IMR-90 (cell line): ENCODE data around the gene RPN2. TPM values are rescaled to one million over a fixed set of nuclear protein-coding genes. Genes with fewer than 3 reads are reported as not detected.

ENCODE experiments used
- ATAC-seq: fragments of 200-7000 bp; cut with Tn5 transposase; 2 replicates; pipeline ENCODE4 v1.9.1; 2020; ENCODE audit warnings: low read depth, mild to moderate bottlenecking, moderate library complexity
- BruUV-seq: library from RNA; stranded (reverse); fragments of 400-500 nt; replicated peaks from 2 replicates; lab custom pipeline; 2021; lab: Mats Ljungman, UMichigan
- CTCF ChIA-PET: fragments of 300-600 bp; formaldehyde crosslinking; extraction: SDS; loops from one replicate; lab custom pipeline; 2021; ENCODE audit warnings: antibody characterized with exemption; lab: Yijun Ruan, JAX
- POLR2A ChIA-PET: fragments of 300-600 bp; sonication (Branson Sonifier 250); formaldehyde crosslinking; loops from one replicate; lab custom pipeline; 2022; ENCODE audit warnings: antibody characterized with exemption; ENCODE audit not compliant: unreplicated experiment; lab: Charles Lee
- DNase-seq: peaks from one replicate; pipeline ENCODE4 v3.0.0; 2013
- H2AFZ ChIP-seq: replicated peaks from 2 replicates; pipeline ENCODE3; 2013; ENCODE audit warnings: low read length, mild to moderate bottlenecking; ENCODE audit not compliant: poor library complexity
- H2AK5ac ChIP-seq: 2 replicates; pipeline ENCODE4 v1.6.1; 2013; ENCODE audit warnings: low read depth, low read length, inconsistent platforms
- H2AK9ac ChIP-seq: replicated peaks from 2 replicates; pipeline ENCODE3; 2013; ENCODE audit warnings: mild to moderate bottlenecking, low read depth, low read length, moderate library complexity; ENCODE audit not compliant: poor library complexity
- H2BK120ac ChIP-seq: 2 replicates; pipeline ENCODE4 v1.6.1; 2013; ENCODE audit warnings: low read depth, low read length, inconsistent platforms
- H2BK15ac ChIP-seq: 3 replicates; pipeline ENCODE4 v1.6.1; 2013; ENCODE audit warnings: low read depth, low read length, inconsistent platforms
- H2BK20ac ChIP-seq: 2 replicates; pipeline ENCODE4 v1.6.1; 2013; ENCODE audit warnings: low read depth, mild to moderate bottlenecking, inconsistent platforms, low read length, moderate library complexity
- H2BK5ac ChIP-seq: 2 replicates; pipeline ENCODE4 v1.6.1; 2013; ENCODE audit warnings: mild to moderate bottlenecking, low read depth, low read length, inconsistent platforms; ENCODE audit not compliant: poor library complexity, severe bottlenecking
- H3K14ac ChIP-seq: replicated peaks from 2 replicates; pipeline ENCODE4 v1.6.1; 2013; ENCODE audit warnings: low read depth, low read length, inconsistent platforms
- H3K18ac ChIP-seq: 2 replicates; pipeline ENCODE4 v1.6.1; 2013; ENCODE audit warnings: low read depth, low read length, control low read depth
- H3K23ac ChIP-seq: 2 replicates; pipeline ENCODE4 v1.6.1; 2013; ENCODE audit warnings: low read depth, low read length, inconsistent platforms
- H3K27ac ChIP-seq: 2 replicates; pipeline ENCODE4 v1.5.1; 2013; ENCODE audit warnings: mild to moderate bottlenecking, control low read depth, low read length; ENCODE audit not compliant: insufficient read depth
- H3K27me3 ChIP-seq: 2 replicates; pipeline ENCODE4 v1.6.1; 2013; ENCODE audit warnings: low read length; ENCODE audit not compliant: control insufficient read depth, insufficient read depth
- H3K36me3 ChIP-seq: 2 replicates; pipeline ENCODE4 v1.6.1; 2013; ENCODE audit warnings: low read length, mixed read lengths; ENCODE audit not compliant: control insufficient read depth, insufficient read depth
- H3K4ac ChIP-seq: 2 replicates; pipeline ENCODE4 v1.6.1; 2013; ENCODE audit warnings: low read depth, low read length, inconsistent platforms
- H3K4me1 ChIP-seq: 2 replicates; pipeline ENCODE4 v1.6.1; 2013; ENCODE audit warnings: low read length, mixed read lengths; ENCODE audit not compliant: control insufficient read depth, insufficient read depth
- H3K4me2 ChIP-seq: 2 replicates; pipeline ENCODE4 v1.6.1; 2013; ENCODE audit warnings: low read depth, mild to moderate bottlenecking, control low read depth, low read length, moderate library complexity
- H3K4me3 ChIP-seq: 2 replicates; pipeline ENCODE4 v1.5.1; 2013; ENCODE audit warnings: low read depth, mild to moderate bottlenecking, control low read depth, low read length, moderate library complexity; ENCODE audit not compliant: insufficient read depth
- H3K56ac ChIP-seq: 2 replicates; pipeline ENCODE4 v1.6.1; 2013; ENCODE audit warnings: low read length, inconsistent platforms; ENCODE audit not compliant: insufficient read depth; ENCODE audit errors: extremely low read depth
- H3K79me1 ChIP-seq, 2 experiments: 2 replicates each; pipeline ENCODE4 v1.6.1; 2013; ENCODE audit warnings: low read length in 2 of 2, inconsistent platforms in 1 of 2, low read depth in 1 of 2
- H3K9ac ChIP-seq: 2 replicates; pipeline ENCODE4 v1.6.1; 2013; ENCODE audit warnings: low read depth, low read length, control low read depth
- H3K9me1 ChIP-seq: 2 replicates; pipeline ENCODE4 v1.6.1; 2013; ENCODE audit warnings: low read length, inconsistent platforms; ENCODE audit not compliant: insufficient read depth
- H3K9me3 ChIP-seq: 2 replicates; pipeline ENCODE4 v1.6.1; 2013; ENCODE audit warnings: low read length; ENCODE audit not compliant: control insufficient read depth, insufficient read depth
- H4K20me1 ChIP-seq: 2 replicates; pipeline ENCODE4 v1.6.1; 2013; ENCODE audit warnings: low read length, inconsistent platforms; ENCODE audit not compliant: insufficient read depth
- H4K5ac ChIP-seq: 2 replicates; pipeline ENCODE4 v1.6.1; 2013; ENCODE audit warnings: mild to moderate bottlenecking, low read depth, low read length, control low read depth
- H4K8ac ChIP-seq, 2 experiments: 2 replicates each; pipeline ENCODE4 v1.6.1; 2013; ENCODE audit warnings: low read depth in 2 of 2, low read length in 2 of 2, control low read depth in 1 of 2, inconsistent platforms in 1 of 2
- H4K91ac ChIP-seq: 2 replicates; pipeline ENCODE4 v1.6.1; 2013; ENCODE audit warnings: low read depth, low read length, inconsistent platforms; ENCODE audit not compliant: insufficient read depth
- BHLHE40 ChIP-seq: fragments of 150-350 bp; IDR thresholded peaks from 2 replicates; pipeline ENCODE4 v1.6.1; 2016; ENCODE audit warnings: mild to moderate bottlenecking, low read depth, low read length
- CEBPB ChIP-seq: IDR thresholded peaks from 2 replicates; pipeline ENCODE4 v1.6.1; 2012; ENCODE audit warnings: low read depth, low read length, improper control_type of control experiment
- CHD1 ChIP-seq: IDR thresholded peaks from 2 replicates; pipeline ENCODE4 v1.6.1; 2012; ENCODE audit warnings: low read depth, low read length, improper control_type of control experiment
- CTCF ChIP-seq: conservative IDR thresholded peaks from 2 replicates; pipeline ENCODE4 v1.5.1; 2012; ENCODE audit warnings: mild to moderate bottlenecking, low read depth, low read length, improper control_type of control experiment
- ELK1 ChIP-seq: fragments of 150-350 bp; IDR thresholded peaks from 2 replicates; pipeline ENCODE4 v1.6.1; 2016; ENCODE audit warnings: low read depth, mild to moderate bottlenecking, low read length, moderate library complexity, borderline replicate concordance
- FOS ChIP-seq: fragments of 150-350 bp; IDR thresholded peaks from 2 replicates; pipeline ENCODE4 v1.6.1; 2016; ENCODE audit warnings: low read depth, low read length
- MAFK ChIP-seq: IDR thresholded peaks from 2 replicates; pipeline ENCODE4 v1.6.1; 2012; ENCODE audit warnings: low read depth, low read length, improper control_type of control experiment
- MAZ ChIP-seq: IDR thresholded peaks from 2 replicates; pipeline ENCODE4 v1.6.1; 2012; ENCODE audit warnings: low read depth, mild to moderate bottlenecking, low read length, improper control_type of control experiment, moderate library complexity, borderline replicate concordance
- MXI1 ChIP-seq: IDR thresholded peaks from 2 replicates; pipeline ENCODE4 v1.6.1; 2012; ENCODE audit warnings: low read depth, mild to moderate bottlenecking, low read length, moderate library complexity, borderline replicate concordance
- NFE2L2 ChIP-seq: fragments of 150-350 bp; IDR thresholded peaks from 2 replicates; pipeline ENCODE4 v1.6.1; 2016; ENCODE audit warnings: low read depth, mild to moderate bottlenecking, low read length
- POLR2A ChIP-seq: IDR thresholded peaks from 2 replicates; pipeline ENCODE4 v1.6.1; 2012; ENCODE audit warnings: mild to moderate bottlenecking, low read depth, low read length
- RAD21 ChIP-seq: IDR thresholded peaks from 2 replicates; pipeline ENCODE4 v1.6.1; 2012; ENCODE audit warnings: low read length, improper control_type of control experiment
- RCOR1 ChIP-seq: IDR thresholded peaks from 2 replicates; pipeline ENCODE4 v1.6.1; 2012; ENCODE audit warnings: mild to moderate bottlenecking, low read length, improper control_type of control experiment; ENCODE audit not compliant: insufficient replicate concordance
- SMC3 ChIP-seq: fragments of 150-350 bp; IDR thresholded peaks from 2 replicates; pipeline ENCODE4 v1.6.1; 2016; ENCODE audit warnings: low read depth, mild to moderate bottlenecking, antibody characterized with exemption, low read length, moderate library complexity
- WGBS, 2 experiments: methylation state at CpG; one replicate each; pipeline versions ENCODE4 v1.1.5 to v1.1.7; 2013; ENCODE audit warnings: missing lambda C conversion rate in 2 of 2; ENCODE audit not compliant: insufficient read length in 1 of 2; ENCODE audit errors: extremely low coverage in 2 of 2; 5-methylcytosine and 5-hydroxymethylcytosine counted together
- dilution Hi-C: fragments of 300-500 bp; cut with HindIII; formaldehyde crosslinking; loops from one replicate; pipeline ENCODE4 v1.14.3; 2018; ENCODE audit warnings: low sequenced_read_pairs; ENCODE audit not compliant: unreplicated experiment
- in situ Hi-C: fragments of 300-500 bp; cut with MboI; formaldehyde crosslinking; loops from 3 replicates; pipeline ENCODE4 v1.14.3; 2019; ENCODE audit warnings: low sequenced_read_pairs, inconsistent platforms, mixed read lengths
- intact Hi-C: fragments of 100-400 bp; cut with micrococcal nuclease; formaldehyde crosslinking; loops from 2 replicates; pipeline ENCODE4 v1.10.0; 2022
- polyA plus RNA-seq, 3 experiments: library from polyadenylated mRNA; depleted of rRNA; stranded (reverse); fragments of >200 nt; gene quantifications; 2 replicates each; pipeline ENCODE4 v1.2.3, GENCODE V29; 2012; ENCODE audit warnings: low replicate concordance in 1 of 3
- total RNA-seq: library from RNA; depleted of rRNA; stranded (reverse); fragments of >200 nt; gene quantifications from 2 replicates; pipeline ENCODE4 v1.2.3, GENCODE V29; 2012
- TF ChIP-seq, protein P1 (sequence below): fragments of 150-350 bp; IDR thresholded peaks from 2 replicates; pipeline ENCODE4 v1.6.1; 2017; ENCODE audit warnings: mild to moderate bottlenecking, antibody characterized with exemption, low read length, low read depth

Gene RPN2
- total and polyA plus RNA-seq, 2 of the 4 experiments (the other 2 are of a cell fraction), result 305 to 481 TPM

DNA sequence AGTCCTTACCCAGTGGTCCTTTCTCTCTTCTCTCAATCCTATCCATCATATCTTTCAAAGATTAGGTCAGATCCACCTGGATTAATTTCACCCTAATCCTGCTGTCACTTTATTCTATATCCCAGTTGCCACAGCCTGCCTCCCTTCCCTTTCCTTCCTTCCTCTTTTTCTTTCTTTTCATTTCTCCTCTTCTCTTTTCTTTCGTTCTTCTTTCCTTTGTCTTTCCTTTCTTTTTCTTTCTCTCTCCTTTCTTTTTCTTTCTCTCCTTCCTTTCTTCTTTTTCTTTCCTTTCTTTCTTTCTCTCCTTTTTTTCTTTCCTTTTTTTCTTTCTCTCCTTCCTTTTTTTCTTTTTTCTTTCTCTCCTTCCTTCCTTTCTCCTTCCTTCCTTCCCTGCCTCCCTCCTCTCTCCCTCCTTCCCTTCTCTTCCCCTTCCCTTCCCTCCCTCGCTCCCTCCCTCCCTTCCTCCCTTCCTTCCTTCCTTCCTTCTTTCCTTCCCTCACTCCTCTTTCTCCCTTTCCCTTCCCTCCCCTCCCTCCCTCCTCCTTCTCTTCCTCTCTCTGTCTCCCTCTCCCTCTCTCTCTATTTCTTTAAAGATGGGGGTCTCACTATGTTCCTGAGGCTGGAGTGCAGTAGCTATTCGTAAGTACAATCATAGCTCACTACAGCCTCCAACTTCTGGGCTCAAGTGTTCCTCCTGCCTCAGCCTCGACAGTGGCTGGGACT is 15.1 kb upstream of the RPN2 start:
- no peaks in the 10 kb centered on the region for H4K20me1 ChIP-seq
- in situ Hi-C loops (no loop called here), dilution Hi-C loops (no loop called here), intact Hi-C loops (no loop called here)
- H2BK120ac ChIP-seq, result no peak overlapping the region
- H3K9me3 ChIP-seq, result no peaks in the 10 kb centered on the region
- H3K4ac ChIP-seq, result no peak overlapping the region
- H3K79me1 ChIP-seq, result no peaks in the 10 kb centered on the region
- H3K23ac ChIP-seq, result no peak overlapping the region
- 78% methylated on average over 1 of the region's 4 CpGs; no CpG with 5 or more reads in 1 of the 2 experiments for WGBS, 2 experiments
- no peak for DNase-seq
- no peak overlapping the region for H2AFZ ChIP-seq
- ChIA-PET POLR2A (no interaction called here), CTCF (no interaction called here)
- H3K4me3 ChIP-seq, result no peak overlapping the region
- no peak overlapping the region for H2BK15ac ChIP-seq
- no peak overlapping the region for H2AK9ac ChIP-seq
- no peak for ATAC-seq
- BruUV-seq, result no TSS peak
- no peak overlapping the region for H2AK5ac ChIP-seq
- H3K4me1 ChIP-seq, result no peaks in the 10 kb centered on the region
- H4K91ac ChIP-seq, result no peak overlapping the region
- no peaks in the 10 kb centered on the region for H3K36me3 ChIP-seq
- no peak overlapping the region for H3K4me2 ChIP-seq
- H3K56ac ChIP-seq, result no peak overlapping the region
- no peak overlapping the region for H2BK20ac ChIP-seq
- TF ChIP-seq CEBPB (no peak), POLR2A (no peak), NFE2L2 (no peak), ELK1 (no peak), RAD21 (no peak), MXI1 (no peak), MAZ (no peak), CTCF (no peak), BHLHE40 (no peak), CHD1 (no peak), FOS (no peak), SMC3 (no peak), RCOR1 (no peak), MAFK (no peak)
- TF ChIP-seq, protein P1, sequence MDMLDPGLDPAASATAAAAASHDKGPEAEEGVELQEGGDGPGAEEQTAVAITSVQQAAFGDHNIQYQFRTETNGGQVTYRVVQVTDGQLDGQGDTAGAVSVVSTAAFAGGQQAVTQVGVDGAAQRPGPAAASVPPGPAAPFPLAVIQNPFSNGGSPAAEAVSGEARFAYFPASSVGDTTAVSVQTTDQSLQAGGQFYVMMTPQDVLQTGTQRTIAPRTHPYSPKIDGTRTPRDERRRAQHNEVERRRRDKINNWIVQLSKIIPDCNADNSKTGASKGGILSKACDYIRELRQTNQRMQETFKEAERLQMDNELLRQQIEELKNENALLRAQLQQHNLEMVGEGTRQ, result no peak
- H3K27ac ChIP-seq, result no peak overlapping the region
- no peak overlapping the region for H3K18ac ChIP-seq
- H2BK5ac ChIP-seq, result no peak overlapping the region
- H3K27me3 ChIP-seq, result no peaks in the 10 kb centered on the region
- H3K9ac ChIP-seq, result no peak overlapping the region
- no peak overlapping the region for H3K14ac ChIP-seq
- H4K5ac ChIP-seq, result no peak overlapping the region
- no peaks in the 10 kb centered on the region for H3K9me1 ChIP-seq
- H4K8ac ChIP-seq, result no peak overlapping the region
